Measurements from ENCODE around the gene PRH1.

- no peak for TF ChIP-seq CTCF (IDR thresholded peaks at IDR 0.05)
- TF ChIP-seq EP300 (IDR thresholded peaks at IDR 0.05) = no peak
- no peak for TF ChIP-seq POLR2AphosphoS5 (IDR thresholded peaks at IDR 0.05)
- TF ChIP-seq POLR2A (IDR thresholded peaks at IDR 0.05) = no peak
Observed at GRCh38 chr12:10896854-10897253, 12.8 kb upstream of the PRH1 start.

All from stomach (tissue), 4 donors.